GM12892 (cell line): ENCODE results near the gene ZNF626.

Experiments used
- POLR2A ChIP-seq: IDR thresholded peaks from 2 replicates; pipeline ENCODE4 v1.6.1; 2011; ENCODE audit warnings: low read depth, low read length, control low read depth
- TAF1 ChIP-seq: IDR thresholded peaks from 2 replicates; pipeline ENCODE4 v1.6.1; 2011; ENCODE audit warnings: low read depth, mild to moderate bottlenecking, control low read depth, low read length, borderline replicate concordance

DNA sequence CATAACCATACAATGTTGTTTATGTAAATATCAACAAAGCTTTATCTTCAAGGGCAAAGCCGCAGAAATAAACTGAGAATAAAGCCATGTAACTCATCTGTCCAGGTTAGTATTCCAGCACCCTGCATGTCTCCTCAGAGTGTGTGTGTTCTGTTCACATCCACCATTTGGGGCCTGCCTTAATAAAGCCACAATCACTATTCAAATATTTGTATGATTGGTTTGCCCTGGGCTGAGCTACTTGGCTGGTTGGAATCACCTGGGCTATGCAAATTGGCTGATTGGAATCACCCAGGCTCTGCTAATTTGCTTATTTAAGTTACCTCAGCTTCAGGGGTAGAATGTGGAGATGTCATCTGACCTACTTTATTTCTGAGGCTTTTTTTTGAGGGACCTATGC lies 53.4 kb downstream of the ZNF626 start:
- TF ChIP-seq POLR2A (no peak), TAF1 (no peak)
